ENCODE measurements around the gene GNG14. TPM values are rescaled to one million over a fixed set of nuclear protein-coding genes. Genes with fewer than 3 reads are reported as not detected.

Gene GNG14
- total and polyA plus RNA-seq, 2 of the 13 experiments (the other 11 are each of a cell fraction or from before 2014, with no cell fraction given) = not detected

DNA sequence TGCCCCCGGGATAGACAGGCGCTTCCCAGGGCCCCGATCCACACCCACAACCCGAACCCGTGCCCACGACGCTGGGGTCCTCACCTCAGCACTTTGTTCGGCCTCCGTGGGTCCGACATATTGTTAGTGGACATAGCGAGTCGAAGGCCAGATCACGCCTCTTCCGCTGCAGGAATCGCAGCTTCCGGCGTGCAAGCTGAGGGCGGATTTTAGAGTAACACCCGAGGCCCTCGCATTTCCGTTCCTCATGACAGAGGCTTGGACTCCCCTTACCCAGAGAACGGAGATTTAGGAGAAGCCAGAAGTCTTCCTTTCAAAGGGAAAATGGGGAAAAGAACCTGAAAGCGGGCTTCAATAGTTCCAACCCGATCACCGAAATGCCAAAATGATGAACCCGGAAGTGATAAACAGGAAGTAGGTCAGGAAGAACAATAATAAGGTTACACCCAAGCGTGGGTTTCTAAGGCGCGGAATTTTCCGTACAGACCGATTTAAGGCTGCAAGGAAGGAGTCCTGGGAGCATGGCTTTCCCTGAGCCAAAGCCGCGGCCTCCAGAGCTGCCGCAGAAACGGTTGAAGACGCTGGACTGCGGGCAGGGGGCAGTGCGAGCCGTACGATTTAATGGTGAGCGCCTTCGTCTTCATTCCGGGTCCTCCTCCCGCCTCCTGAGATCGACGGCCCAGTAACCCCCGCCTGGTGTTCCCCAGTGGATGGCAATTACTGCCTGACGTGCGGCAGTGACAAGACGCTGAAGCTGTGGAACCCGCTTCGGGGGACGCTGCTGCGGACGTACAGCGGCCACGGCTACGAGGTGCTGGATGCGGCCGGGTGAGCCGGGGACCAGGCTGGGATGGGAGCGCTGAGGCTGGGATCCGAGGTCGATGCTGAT lies 18.3 kb upstream of the GNG14 start (continued):
- TF ChIP-seq, protein P1, sequence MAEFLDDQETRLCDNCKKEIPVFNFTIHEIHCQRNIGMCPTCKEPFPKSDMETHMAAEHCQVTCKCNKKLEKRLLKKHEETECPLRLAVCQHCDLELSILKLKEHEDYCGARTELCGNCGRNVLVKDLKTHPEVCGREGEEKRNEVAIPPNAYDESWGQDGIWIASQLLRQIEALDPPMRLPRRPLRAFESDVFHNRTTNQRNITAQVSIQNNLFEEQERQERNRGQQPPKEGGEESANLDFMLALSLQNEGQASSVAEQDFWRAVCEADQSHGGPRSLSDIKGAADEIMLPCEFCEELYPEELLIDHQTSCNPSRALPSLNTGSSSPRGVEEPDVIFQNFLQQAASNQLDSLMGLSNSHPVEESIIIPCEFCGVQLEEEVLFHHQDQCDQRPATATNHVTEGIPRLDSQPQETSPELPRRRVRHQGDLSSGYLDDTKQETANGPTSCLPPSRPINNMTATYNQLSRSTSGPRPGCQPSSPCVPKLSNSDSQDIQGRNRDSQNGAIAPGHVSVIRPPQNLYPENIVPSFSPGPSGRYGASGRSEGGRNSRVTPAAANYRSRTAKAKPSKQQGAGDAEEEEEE (CRISPR knock-in tag; IDR thresholded peaks at IDR 0.05; ENCODE audit: borderline replicate concordance) = no peak; the same call in 1 of the 2 replicates
- TF ChIP-seq SMAD3 (CRISPR knock-in tag; IDR thresholded peaks at IDR 0.05) = peak; percentile 56; the same call in 1 of the 2 replicates
- TF ChIP-seq, protein P2, sequence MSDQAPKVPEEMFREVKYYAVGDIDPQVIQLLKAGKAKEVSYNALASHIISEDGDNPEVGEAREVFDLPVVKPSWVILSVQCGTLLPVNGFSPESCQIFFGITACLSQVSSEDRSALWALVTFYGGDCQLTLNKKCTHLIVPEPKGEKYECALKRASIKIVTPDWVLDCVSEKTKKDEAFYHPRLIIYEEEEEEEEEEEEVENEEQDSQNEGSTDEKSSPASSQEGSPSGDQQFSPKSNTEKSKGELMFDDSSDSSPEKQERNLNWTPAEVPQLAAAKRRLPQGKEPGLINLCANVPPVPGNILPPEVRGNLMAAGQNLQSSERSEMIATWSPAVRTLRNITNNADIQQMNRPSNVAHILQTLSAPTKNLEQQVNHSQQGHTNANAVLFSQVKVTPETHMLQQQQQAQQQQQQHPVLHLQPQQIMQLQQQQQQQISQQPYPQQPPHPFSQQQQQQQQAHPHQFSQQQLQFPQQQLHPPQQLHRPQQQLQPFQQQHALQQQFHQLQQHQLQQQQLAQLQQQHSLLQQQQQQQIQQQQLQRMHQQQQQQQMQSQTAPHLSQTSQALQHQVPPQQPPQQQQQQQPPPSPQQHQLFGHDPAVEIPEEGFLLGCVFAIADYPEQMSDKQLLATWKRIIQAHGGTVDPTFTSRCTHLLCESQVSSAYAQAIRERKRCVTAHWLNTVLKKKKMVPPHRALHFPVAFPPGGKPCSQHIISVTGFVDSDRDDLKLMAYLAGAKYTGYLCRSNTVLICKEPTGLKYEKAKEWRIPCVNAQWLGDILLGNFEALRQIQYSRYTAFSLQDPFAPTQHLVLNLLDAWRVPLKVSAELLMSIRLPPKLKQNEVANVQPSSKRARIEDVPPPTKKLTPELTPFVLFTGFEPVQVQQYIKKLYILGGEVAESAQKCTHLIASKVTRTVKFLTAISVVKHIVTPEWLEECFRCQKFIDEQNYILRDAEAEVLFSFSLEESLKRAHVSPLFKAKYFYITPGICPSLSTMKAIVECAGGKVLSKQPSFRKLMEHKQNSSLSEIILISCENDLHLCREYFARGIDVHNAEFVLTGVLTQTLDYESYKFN (CRISPR knock-in tag; conservative IDR thresholded peaks at IDR 0.05) = no peak
- no peak for TF ChIP-seq ZNF343 (CRISPR knock-in tag; IDR thresholded peaks at IDR 0.05)
- TF ChIP-seq ZFY (CRISPR knock-in tag; IDR thresholded peaks at IDR 0.05) = peak; percentile 92
- peak; percentile 55; the same call in 1 of the 2 replicates for TF ChIP-seq HOXA5 (CRISPR knock-in tag; IDR thresholded peaks at IDR 0.05)
- TF ChIP-seq FOXK2 (IDR thresholded peaks at IDR 0.05) = peak; percentile 90
- peak; percentile 66 for TF ChIP-seq ZNF781 (CRISPR knock-in tag; IDR thresholded peaks at IDR 0.05; ENCODE audit: borderline replicate concordance, not compliant biosample characterization)
- TF ChIP-seq, protein P3, sequence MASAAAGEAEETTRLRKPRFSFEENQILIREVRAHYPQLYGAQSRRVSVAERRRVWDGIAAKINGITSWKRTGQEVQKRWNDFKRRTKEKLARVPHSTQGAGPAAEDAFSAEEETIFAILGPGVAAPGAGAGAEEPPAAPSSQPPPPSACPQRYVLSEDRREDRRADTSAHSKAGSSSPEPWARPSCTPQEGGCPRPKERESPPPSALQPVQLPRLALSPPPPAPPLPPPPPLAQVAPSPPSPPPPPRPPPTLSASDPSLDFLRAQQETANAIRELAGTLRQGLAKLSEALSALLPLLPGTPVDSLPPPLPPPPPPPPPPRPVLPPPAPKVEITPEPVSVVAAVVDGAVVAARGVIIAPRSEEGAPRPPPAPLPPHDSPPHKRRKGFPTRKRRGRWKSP (CRISPR knock-in tag; IDR thresholded peaks at IDR 0.05) = no peak; the same call in 1 of the 2 replicates
- TF ChIP-seq GLI4 (CRISPR knock-in tag; IDR thresholded peaks at IDR 0.05; ENCODE audit: borderline replicate concordance) = 0 out of 2 replicates have a peak, but pooled peaks have one; percentile 73
- TF ChIP-seq, protein P4, sequence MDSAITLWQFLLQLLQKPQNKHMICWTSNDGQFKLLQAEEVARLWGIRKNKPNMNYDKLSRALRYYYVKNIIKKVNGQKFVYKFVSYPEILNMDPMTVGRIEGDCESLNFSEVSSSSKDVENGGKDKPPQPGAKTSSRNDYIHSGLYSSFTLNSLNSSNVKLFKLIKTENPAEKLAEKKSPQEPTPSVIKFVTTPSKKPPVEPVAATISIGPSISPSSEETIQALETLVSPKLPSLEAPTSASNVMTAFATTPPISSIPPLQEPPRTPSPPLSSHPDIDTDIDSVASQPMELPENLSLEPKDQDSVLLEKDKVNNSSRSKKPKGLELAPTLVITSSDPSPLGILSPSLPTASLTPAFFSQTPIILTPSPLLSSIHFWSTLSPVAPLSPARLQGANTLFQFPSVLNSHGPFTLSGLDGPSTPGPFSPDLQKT (CRISPR knock-in tag; IDR thresholded peaks at IDR 0.05; ENCODE audit: borderline replicate concordance) = no peak
- TF ChIP-seq, protein P5, sequence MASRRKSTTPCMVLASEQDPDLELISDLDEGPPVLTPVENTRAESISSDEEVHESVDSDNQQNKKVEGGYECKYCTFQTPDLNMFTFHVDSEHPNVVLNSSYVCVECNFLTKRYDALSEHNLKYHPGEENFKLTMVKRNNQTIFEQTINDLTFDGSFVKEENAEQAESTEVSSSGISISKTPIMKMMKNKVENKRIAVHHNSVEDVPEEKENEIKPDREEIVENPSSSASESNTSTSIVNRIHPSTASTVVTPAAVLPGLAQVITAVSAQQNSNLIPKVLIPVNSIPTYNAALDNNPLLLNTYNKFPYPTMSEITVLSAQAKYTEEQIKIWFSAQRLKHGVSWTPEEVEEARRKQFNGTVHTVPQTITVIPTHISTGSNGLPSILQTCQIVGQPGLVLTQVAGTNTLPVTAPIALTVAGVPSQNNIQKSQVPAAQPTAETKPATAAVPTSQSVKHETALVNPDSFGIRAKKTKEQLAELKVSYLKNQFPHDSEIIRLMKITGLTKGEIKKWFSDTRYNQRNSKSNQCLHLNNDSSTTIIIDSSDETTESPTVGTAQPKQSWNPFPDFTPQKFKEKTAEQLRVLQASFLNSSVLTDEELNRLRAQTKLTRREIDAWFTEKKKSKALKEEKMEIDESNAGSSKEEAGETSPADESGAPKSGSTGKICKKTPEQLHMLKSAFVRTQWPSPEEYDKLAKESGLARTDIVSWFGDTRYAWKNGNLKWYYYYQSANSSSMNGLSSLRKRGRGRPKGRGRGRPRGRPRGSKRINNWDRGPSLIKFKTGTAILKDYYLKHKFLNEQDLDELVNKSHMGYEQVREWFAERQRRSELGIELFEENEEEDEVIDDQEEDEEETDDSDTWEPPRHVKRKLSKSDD (CRISPR knock-in tag; IDR thresholded peaks at IDR 0.05; ENCODE audit: low read depth) = no peak
- 0 out of 2 replicates have a peak, but pooled peaks have one; percentile 11 for TF ChIP-seq RFXAP (CRISPR knock-in tag; IDR thresholded peaks at IDR 0.05; ENCODE audit: borderline replicate concordance)
